Measurements from ENCODE around the gene APOBEC3B. TPM values are rescaled to one million over a fixed set of nuclear protein-coding genes. Genes with fewer than 3 reads are reported as not detected.
"Not testable (repeated sequence)": the region's sequence is repeated elsewhere in the genome, so short reads cannot be mapped to it uniquely, and the experiment has no call there.

APOBEC3B gene
- polyA plus RNA-seq, 1 donor (not counting 4 experiments of a cell fraction or from before 2014, with no cell fraction given) = 3.4 TPM

DNA sequence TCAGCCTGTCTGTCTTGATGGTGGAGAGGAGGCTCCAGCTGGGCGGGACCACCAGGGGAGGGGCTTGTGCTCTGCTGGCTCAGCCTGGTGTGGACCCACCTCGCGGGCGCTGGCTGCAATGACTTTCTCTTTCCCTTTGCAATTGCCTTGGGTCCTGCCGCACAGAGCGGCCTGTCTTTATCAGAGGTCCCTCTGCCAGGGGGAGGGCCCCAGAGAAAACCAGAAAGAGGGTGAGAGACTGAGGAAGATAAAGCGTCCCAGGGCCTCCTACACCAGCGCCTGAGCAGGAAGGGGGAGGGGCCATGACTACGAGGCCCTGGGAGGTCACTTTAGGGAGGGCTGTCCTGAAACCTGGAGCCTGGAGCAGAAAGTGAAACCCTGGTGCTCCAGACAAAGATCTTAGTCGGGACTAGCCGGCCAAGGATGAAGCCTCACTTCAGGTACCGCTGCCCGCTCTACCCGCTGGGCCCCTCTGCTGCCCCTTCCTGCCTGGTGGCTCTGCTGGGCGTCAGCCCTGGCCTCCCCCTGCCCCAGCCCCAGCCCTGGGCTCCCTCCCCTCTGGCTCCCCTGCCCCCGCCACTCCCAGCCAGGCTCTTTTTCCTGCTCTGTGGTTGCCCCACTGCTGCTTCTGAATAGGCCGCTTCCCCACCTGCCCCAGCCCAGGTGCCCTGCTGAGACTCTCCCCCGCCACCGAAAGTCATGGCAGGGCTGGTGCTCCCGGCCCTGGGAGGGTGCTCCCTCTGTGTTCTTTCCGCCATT lies 58.6 kb downstream of the APOBEC3B start, which contains the start of gene APOBEC3F:
Gene APOBEC3F (plus strand): TSS at position 327 of the 759 bp plus-strand sequence. CDS start 97 bp downstream, at position 424.
- FAIRE-seq = peak; percentile 73

DNA sequence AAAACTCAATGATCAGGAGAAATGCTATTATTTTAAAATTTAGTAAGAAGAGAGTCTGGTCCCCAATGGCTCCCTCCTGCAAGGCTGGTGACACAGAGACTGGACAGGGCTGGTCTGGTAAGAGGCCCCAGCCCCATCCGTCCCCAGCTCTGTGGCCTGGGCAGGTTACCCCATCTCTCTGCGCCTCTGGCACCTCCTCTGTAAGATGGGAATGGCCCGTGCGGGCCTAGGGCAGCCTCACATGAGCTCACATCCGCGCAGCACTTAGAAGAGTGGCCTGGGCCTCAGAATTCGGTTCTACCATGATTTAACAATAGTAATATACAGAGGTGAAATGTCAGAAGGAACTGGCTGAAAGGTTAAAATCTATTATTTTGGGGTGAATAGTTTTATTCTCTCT lies 59.8 kb downstream of the APOBEC3B start:
- Histone ChIP-seq H3K9me1 (ENCODE audit: control insufficient read depth, extremely low read depth, insufficient read depth, low read length) (no peaks in the 10 kb centered on the region), H3K79me2 (ENCODE audit: control insufficient read depth, insufficient read depth, low read length) (peaks cover 7% of the 10 kb centered on the region), H2AFZ (ENCODE audit: control insufficient read depth, low read length) (no peak overlapping the region), H3K4me1 (ENCODE audit: control insufficient read depth, extremely low read depth, insufficient read depth, low read length) (peaks cover 3% of the 10 kb centered on the region), H3K36me3 (ENCODE audit: control insufficient read depth in 2 of 2, extremely low read depth in 1 of 2, insufficient read depth in 2 of 2, low read length in 2 of 2) (peaks cover 0 to 1% of the 10 kb centered on the region in 2 experiments), H3K4me3 (ENCODE audit: control insufficient read depth in 2 of 3, extremely low read depth in 1 of 3, insufficient read depth in 2 of 3, low read depth in 1 of 3, low read length in 3 of 3) (no peak overlapping the region), H4K20me1 (ENCODE audit: control insufficient read depth, extremely low read depth, insufficient read depth, low read length) (no peaks in the 10 kb centered on the region), H3K27me3 (ENCODE audit: control insufficient read depth, extremely low read depth, insufficient read depth, low read length) (no peaks in the 10 kb centered on the region), H3K27ac (ENCODE audit: control insufficient read depth, insufficient read depth, low read length) (no peak overlapping the region), H3K9ac (ENCODE audit: control insufficient read depth, extremely low read depth, insufficient read depth, low read length) (no peak overlapping the region), H3K4me2 (ENCODE audit: control insufficient read depth, extremely low read depth, insufficient read depth, low read depth, low read length) (peak overlapping the region; percentile 80), H3K9me3 (ENCODE audit: control insufficient read depth, low read depth, low read length) (no peaks in the 10 kb centered on the region)
- FAIRE-seq (no peak), DNase-seq (ENCODE audit: low read depth, low spot score) (no peak)
- dilution Hi-C loops (cut with MboI; ENCODE audit: extremely low pct_ligation_motif_present, low sequenced_read_pairs) = no loop called here
- TF ChIP-seq, protein P1, sequence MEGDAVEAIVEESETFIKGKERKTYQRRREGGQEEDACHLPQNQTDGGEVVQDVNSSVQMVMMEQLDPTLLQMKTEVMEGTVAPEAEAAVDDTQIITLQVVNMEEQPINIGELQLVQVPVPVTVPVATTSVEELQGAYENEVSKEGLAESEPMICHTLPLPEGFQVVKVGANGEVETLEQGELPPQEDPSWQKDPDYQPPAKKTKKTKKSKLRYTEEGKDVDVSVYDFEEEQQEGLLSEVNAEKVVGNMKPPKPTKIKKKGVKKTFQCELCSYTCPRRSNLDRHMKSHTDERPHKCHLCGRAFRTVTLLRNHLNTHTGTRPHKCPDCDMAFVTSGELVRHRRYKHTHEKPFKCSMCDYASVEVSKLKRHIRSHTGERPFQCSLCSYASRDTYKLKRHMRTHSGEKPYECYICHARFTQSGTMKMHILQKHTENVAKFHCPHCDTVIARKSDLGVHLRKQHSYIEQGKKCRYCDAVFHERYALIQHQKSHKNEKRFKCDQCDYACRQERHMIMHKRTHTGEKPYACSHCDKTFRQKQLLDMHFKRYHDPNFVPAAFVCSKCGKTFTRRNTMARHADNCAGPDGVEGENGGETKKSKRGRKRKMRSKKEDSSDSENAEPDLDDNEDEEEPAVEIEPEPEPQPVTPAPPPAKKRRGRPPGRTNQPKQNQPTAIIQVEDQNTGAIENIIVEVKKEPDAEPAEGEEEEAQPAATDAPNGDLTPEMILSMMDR (optimal IDR thresholded peaks at IDR 0.05 in 1 of 3, IDR thresholded peaks at IDR 0.05 in 1 of 3, conservative IDR thresholded peaks at IDR 0.05 in 1 of 3; ENCODE audit: extremely low read depth in 1 of 3, insufficient read depth in 2 of 3, low read length in 3 of 3) = no peak
- no peak for TF ChIP-seq EZH2 (IDR thresholded peaks at IDR 0.05; ENCODE audit: low read length)

More for the DNA sequence above, 58.6 kb downstream of the APOBEC3B start, which contains the start of gene APOBEC3F:
- peak within 1 kb of the TSS; percentile 72 for H3K9ac ChIP-seq (ENCODE audit: control insufficient read depth, extremely low read depth, insufficient read depth, low read length)
- H3K4me1 ChIP-seq (ENCODE audit: control insufficient read depth, extremely low read depth, insufficient read depth, low read length); dilution Hi-C loops (cut with MboI; ENCODE audit: extremely low pct_ligation_motif_present, low sequenced_read_pairs); H3K27ac ChIP-seq (ENCODE audit: control insufficient read depth, insufficient read depth, low read length); H3K79me2 ChIP-seq (ENCODE audit: control insufficient read depth, insufficient read depth, low read length); H3K36me3 ChIP-seq (ENCODE audit: control insufficient read depth in 2 of 2, extremely low read depth in 1 of 2, insufficient read depth in 2 of 2, low read length in 2 of 2); DNase-seq (ENCODE audit: low read depth, low spot score); H4K20me1 ChIP-seq (ENCODE audit: control insufficient read depth, extremely low read depth, insufficient read depth, low read length); H3K9me1 ChIP-seq (ENCODE audit: control insufficient read depth, extremely low read depth, insufficient read depth, low read length); H3K27me3 ChIP-seq (ENCODE audit: control insufficient read depth, extremely low read depth, insufficient read depth, low read length); H3K9me3 ChIP-seq (ENCODE audit: control insufficient read depth, low read depth, low read length): not testable (repeated sequence)
- H3K4me3 ChIP-seq (ENCODE audit: control insufficient read depth in 2 of 3, extremely low read depth in 1 of 3, insufficient read depth in 2 of 3, low read depth in 1 of 3, low read length in 3 of 3) = peak within 1 kb of the TSS; percentile 58 to 86 (median 72)
- H2AFZ ChIP-seq (ENCODE audit: control insufficient read depth, low read length) = peak within 1 kb of the TSS; percentile 49
- peak within 1 kb of the TSS; percentile 80 for H3K4me2 ChIP-seq (ENCODE audit: control insufficient read depth, extremely low read depth, insufficient read depth, low read depth, low read length)

Other genes with a start within 250 kb of the APOBEC3B start
- 15.9 to 23.2 TPM (median 21.9 TPM) in 3 replicates for gene SUN2, start 226.3 kb upstream of the APOBEC3B start, polyA plus RNA-seq
- 11.4 to 17.4 TPM (median 14.9 TPM) in 3 replicates for gene DNAL4, start 188.2 kb upstream of the APOBEC3B start, polyA plus RNA-seq
- gene NPTXR, start 138.3 kb upstream of the APOBEC3B start, polyA plus RNA-seq = 0.03 to 0.14 TPM (median 0.09 TPM) in 3 replicates
- 4.1 to 9.5 TPM (median 4.4 TPM) in 3 replicates for gene CBX6, start 110.1 kb upstream of the APOBEC3B start, polyA plus RNA-seq
- 0.48 to 0.50 TPM in 2 of 3 replicates, not detected in the other for gene APOBEC3A, start 24.7 kb upstream of the APOBEC3B start, polyA plus RNA-seq
- gene APOBEC3C, start 31.9 kb downstream of the APOBEC3B start, polyA plus RNA-seq = 25.6 to 54.9 TPM (median 34.7 TPM) in 3 replicates
- 0.13 to 0.31 TPM (median 0.24 TPM) in 3 replicates for gene APOBEC3D, start 38.8 kb downstream of the APOBEC3B start, polyA plus RNA-seq
- gene APOBEC3F, start 58.5 kb downstream of the APOBEC3B start, polyA plus RNA-seq = 6.9 to 9.8 TPM (median 7.9 TPM) in 3 replicates
- gene APOBEC3G, start 94.9 kb downstream of the APOBEC3B start, polyA plus RNA-seq = 4.7 to 11.3 TPM (median 7.8 TPM) in 3 replicates
- 0.14 to 0.51 TPM (median 0.41 TPM) in 3 replicates for gene APOBEC3H, start 114.9 kb downstream of the APOBEC3B start, polyA plus RNA-seq
- gene CBX7, start 170.3 kb downstream of the APOBEC3B start, polyA plus RNA-seq = 1.2 to 1.6 TPM (median 1.3 TPM) in 3 replicates

Data from keratinocyte (primary cell).